Mesendoderm (in vitro differentiated cells): Measurements from ENCODE around the gene SMYD1.

Source experiments
- DNase-seq: peaks from one replicate; pipeline ENCODE4 v3.0.0; 2013
- H2AK5ac ChIP-seq: 2 replicates; pipeline ENCODE4 v1.6.1; 2013; ENCODE audit warnings: low read length, inconsistent platforms
- H2BK120ac ChIP-seq: 2 replicates; pipeline ENCODE4 v1.6.1; 2013; ENCODE audit warnings: low read depth, mild to moderate bottlenecking, low read length, moderate library complexity, mixed read lengths
- H2BK15ac ChIP-seq: replicated peaks from 2 replicates; pipeline ENCODE4 v1.6.1; 2013; ENCODE audit warnings: low read depth, mild to moderate bottlenecking, moderate library complexity
- H2BK5ac ChIP-seq: 2 replicates; pipeline ENCODE4 v1.6.1; 2013; ENCODE audit warnings: low read length, inconsistent platforms
- H3K18ac ChIP-seq: 2 replicates; pipeline ENCODE4 v1.6.1; 2013; ENCODE audit warnings: mild to moderate bottlenecking, low read length, mixed read lengths
- H3K23ac ChIP-seq: one replicate; pipeline ENCODE4 v1.6.1; 2013; ENCODE audit warnings: low read length
- H3K27ac ChIP-seq: 2 replicates; pipeline ENCODE4 v1.5.1; 2013; ENCODE audit warnings: low read depth, mild to moderate bottlenecking, inconsistent platforms, low read length, moderate library complexity
- H3K27me3 ChIP-seq: 2 replicates; pipeline ENCODE4 v1.6.1; 2013; ENCODE audit warnings: low read length, control low read depth, mild to moderate bottlenecking, inconsistent platforms; ENCODE audit not compliant: insufficient read depth, poor library complexity
- H3K36me3 ChIP-seq: 2 replicates; pipeline ENCODE4 v1.6.1; 2013; ENCODE audit warnings: low read length, inconsistent platforms; ENCODE audit not compliant: control insufficient read depth, insufficient read depth
- H3K4ac ChIP-seq: one replicate; pipeline ENCODE4 v1.6.1; 2013; ENCODE audit warnings: low read depth, mild to moderate bottlenecking, low read length, moderate library complexity
- H3K4me1 ChIP-seq: 2 replicates; pipeline ENCODE4 v1.6.1; 2013; ENCODE audit warnings: low read depth, low read length, inconsistent platforms; ENCODE audit not compliant: control insufficient read depth
- H3K4me2 ChIP-seq: 2 replicates; pipeline ENCODE4 v1.6.1; 2013; ENCODE audit warnings: low read length
- H3K4me3 ChIP-seq: 2 replicates; pipeline ENCODE4 v1.5.1; 2013; ENCODE audit warnings: mild to moderate bottlenecking, low read length
- H3K56ac ChIP-seq: one replicate; pipeline ENCODE4 v1.6.1; 2013; ENCODE audit warnings: low read length
- H3K79me1 ChIP-seq: 2 replicates; pipeline ENCODE4 v1.6.1; 2013; ENCODE audit warnings: low read length, inconsistent platforms
- H3K79me2 ChIP-seq: 2 replicates; pipeline ENCODE4 v1.6.1; 2013; ENCODE audit warnings: mild to moderate bottlenecking, low read length; ENCODE audit not compliant: control insufficient read depth, insufficient read depth
- H3K9ac ChIP-seq: 2 replicates; pipeline ENCODE4 v1.6.1; 2013; ENCODE audit warnings: low read length, inconsistent platforms
- H4K5ac ChIP-seq: one replicate; pipeline ENCODE4 v1.6.1; 2013; ENCODE audit warnings: low read length
- H4K8ac ChIP-seq: one replicate; pipeline ENCODE4 v1.6.1; 2013; ENCODE audit warnings: low read depth, mild to moderate bottlenecking, control low read depth, low read length, moderate library complexity
- WGBS: extraction: QIAGEN DNeasy Blood & Tissue Kit; methylation state at CpG from one replicate; pipeline ENCODE4 v1.1.7; 2013; ENCODE audit warnings: low lambda C conversion rate, missing lambda C conversion rate; ENCODE audit not compliant: insufficient coverage; ENCODE audit errors: extremely low coverage; 5-methylcytosine and 5-hydroxymethylcytosine counted together

SMYD1 gene

GRCh38 chr2:88058191-88058590, 9.4 kb upstream of the SMYD1 start:
- no peak overlapping the region for H3K27ac ChIP-seq
- DNase-seq = no peak
- H3K4me1 ChIP-seq = peaks cover 6% of the 10 kb centered on the region
- no peak overlapping the region for H3K18ac ChIP-seq
- H3K36me3 ChIP-seq = no peaks in the 10 kb centered on the region
- no peak overlapping the region for H2BK5ac ChIP-seq
- H3K9ac ChIP-seq = no peak overlapping the region
- H2BK120ac ChIP-seq = no peak overlapping the region
- no peak overlapping the region for H3K4ac ChIP-seq
- peaks cover 10% of the 10 kb centered on the region for H3K79me1 ChIP-seq
- no peak overlapping the region for H3K56ac ChIP-seq
- H3K4me3 ChIP-seq = no peak overlapping the region
- peaks cover 16% of the 10 kb centered on the region for H3K79me2 ChIP-seq
- no peak overlapping the region for H2AK5ac ChIP-seq
- H3K23ac ChIP-seq = no peak overlapping the region
- no peak overlapping the region for H3K4me2 ChIP-seq
- H3K27me3 ChIP-seq = no peaks in the 10 kb centered on the region
- no peak overlapping the region for H4K5ac ChIP-seq
- no peak overlapping the region for H4K8ac ChIP-seq
- WGBS = no CpG with 5 or more reads among the region's 5 CpGs
- no peak overlapping the region for H2BK15ac ChIP-seq

- Histone ChIP-seq H3K4me2 (no peak overlapping the region), H3K9ac (no peak overlapping the region), H3K23ac (no peak overlapping the region), H3K27ac (no peak overlapping the region), H2BK120ac (no peak overlapping the region), H4K8ac (no peak overlapping the region), H4K5ac (no peak overlapping the region), H3K4me1 (no peaks in the 10 kb centered on the region), H3K36me3 (no peaks in the 10 kb centered on the region), H3K4me3 (no peak overlapping the region), H3K79me1 (no peaks in the 10 kb centered on the region), H2AK5ac (no peak overlapping the region), H2BK5ac (no peak overlapping the region), H3K27me3 (no peaks in the 10 kb centered on the region), H3K4ac (no peak overlapping the region), H2BK15ac (no peak overlapping the region), H3K79me2 (peaks cover under 1% of the 10 kb centered on the region), H3K18ac (no peak overlapping the region), H3K56ac (no peak overlapping the region)
- peak; percentile 59 for DNase-seq
- WGBS = no CpG with 5 or more reads among the region's 5 CpGs
Measured at GRCh38 chr2:88059979-88060906, 7.4 kb upstream of the SMYD1 start.

- Histone ChIP-seq H2BK120ac (no peak overlapping the region), H4K5ac (no peak overlapping the region), H3K9ac (no peak overlapping the region), H3K79me2 (no peaks in the 10 kb centered on the region), H3K27me3 (no peaks in the 10 kb centered on the region), H3K4me3 (no peak overlapping the region), H2BK5ac (no peak overlapping the region), H3K79me1 (no peaks in the 10 kb centered on the region), H2AK5ac (no peak overlapping the region), H2BK15ac (no peak overlapping the region), H4K8ac (no peak overlapping the region), H3K23ac (no peak overlapping the region), H3K36me3 (no peaks in the 10 kb centered on the region), H3K56ac (no peak overlapping the region), H3K18ac (no peak overlapping the region), H3K4ac (no peak overlapping the region), H3K4me2 (no peak overlapping the region), H3K4me1 (no peaks in the 10 kb centered on the region), H3K27ac (no peak overlapping the region)
- WGBS = no CpG with 5 or more reads among the region's 2 CpGs
- peak; percentile 47 for DNase-seq
Measured at GRCh38 chr2:88060907-88061275, 6.7 kb upstream of the SMYD1 start.

- Histone ChIP-seq H2BK120ac (no peak overlapping the region), H4K8ac (no peak overlapping the region), H3K27me3 (no peaks in the 10 kb centered on the region), H3K36me3 (no peaks in the 10 kb centered on the region), H2BK5ac (no peak overlapping the region), H3K56ac (no peak overlapping the region), H3K4ac (no peak overlapping the region), H3K18ac (no peak overlapping the region), H3K4me3 (no peak overlapping the region), H3K4me1 (no peaks in the 10 kb centered on the region), H3K23ac (no peak overlapping the region), H4K5ac (no peak overlapping the region), H3K9ac (no peak overlapping the region), H2AK5ac (no peak overlapping the region), H3K27ac (no peak overlapping the region), H3K79me1 (no peaks in the 10 kb centered on the region), H2BK15ac (no peak overlapping the region), H3K4me2 (no peak overlapping the region), H3K79me2 (no peaks in the 10 kb centered on the region)
- DNase-seq = no peak
- WGBS = no CpG with 5 or more reads among the region's 3 CpGs
Measured at GRCh38 chr2:88061295-88061694, 6.3 kb upstream of the SMYD1 start.

GRCh38 chr2:88066543-88066942, 1.1 kb upstream of the SMYD1 start:
- H3K4me1 ChIP-seq = peaks cover 2% of the 10 kb centered on the region
- no peak overlapping the region for H3K4me2 ChIP-seq
- H4K8ac ChIP-seq = no peak overlapping the region
- H3K23ac ChIP-seq = no peak overlapping the region
- no peak overlapping the region for H2BK120ac ChIP-seq
- no peak overlapping the region for H3K56ac ChIP-seq
- no peak overlapping the region for H3K9ac ChIP-seq
- H3K4me3 ChIP-seq = no peak overlapping the region
- H3K18ac ChIP-seq = no peak overlapping the region
- no peak for DNase-seq
- no peak overlapping the region for H3K4ac ChIP-seq
- no peaks in the 10 kb centered on the region for H3K79me2 ChIP-seq
- H3K27me3 ChIP-seq = no peaks in the 10 kb centered on the region
- H2AK5ac ChIP-seq = no peak overlapping the region
- H2BK5ac ChIP-seq = no peak overlapping the region
- H3K79me1 ChIP-seq = no peaks in the 10 kb centered on the region
- WGBS = no CpG with 5 or more reads among the region's 4 CpGs
- no peak overlapping the region for H3K27ac ChIP-seq
- no peak overlapping the region for H4K5ac ChIP-seq
- H2BK15ac ChIP-seq = no peak overlapping the region
- no peaks in the 10 kb centered on the region for H3K36me3 ChIP-seq

GRCh38 chr2:88067189-88067588, 436 bp upstream of the SMYD1 start:
- Histone ChIP-seq H2BK120ac (no peak overlapping the region), H3K4me2 (no peak overlapping the region), H3K27me3 (no peaks in the 10 kb centered on the region), H3K4me1 (peaks cover 2% of the 10 kb centered on the region), H3K9ac (no peak overlapping the region), H3K27ac (no peak overlapping the region), H3K79me2 (no peaks in the 10 kb centered on the region), H3K18ac (no peak overlapping the region), H3K23ac (no peak overlapping the region), H3K4ac (no peak overlapping the region), H3K79me1 (no peaks in the 10 kb centered on the region), H4K5ac (no peak overlapping the region), H3K36me3 (no peaks in the 10 kb centered on the region), H3K4me3 (no peak overlapping the region), H2BK15ac (no peak overlapping the region), H4K8ac (no peak overlapping the region), H2BK5ac (no peak overlapping the region), H3K56ac (no peak overlapping the region), H2AK5ac (no peak overlapping the region)
- no peak for DNase-seq
- WGBS = no CpG with 5 or more reads among the region's 5 CpGs
